Activated T-cell treated with anti-CD3 and anti-CD28 coated beads for 4 hours (primary cell): ENCODE results near the gene YWHAE.
"Not testable (repeated sequence)": the region's sequence is repeated elsewhere in the genome, so short reads cannot be mapped to it uniquely, and the experiment has no call there.

Experiments used
- DNase-seq: peaks from one replicate; pipeline ENCODE4 v3.0.0-alpha.2; 2020

The YWHAE gene

GRCh38 chr17:1412185-1413110 lies 12.4 kb upstream of the YWHAE start:
- DNase-seq: no peak

- no peak for DNase-seq
Observed at GRCh38 chr17:1402262-1402586, 2.2 kb upstream of the YWHAE start.

GRCh38 chr17:1398931-1399678 lies 917 bp downstream of the YWHAE start:
- no peak for DNase-seq

- DNase-seq: no peak
Observed at GRCh38 chr17:1398028-1398427, 2.0 kb downstream of the YWHAE start.

GRCh38 chr17:1395876-1396665 lies 4.0 kb downstream of the YWHAE start:
- DNase-seq: not testable (repeated sequence)

- DNase-seq: no peak
Observed at GRCh38 chr17:1391577-1391976, 8.4 kb downstream of the YWHAE start.

GRCh38 chr17:1390432-1391367 lies 9.3 kb downstream of the YWHAE start:
- DNase-seq: no peak

- not testable (repeated sequence) for DNase-seq
Observed at GRCh38 chr17:1387490-1388227, 12.4 kb downstream of the YWHAE start.

- DNase-seq: not testable (repeated sequence)
Observed at GRCh38 chr17:1386675-1387190, 13.3 kb downstream of the YWHAE start.

GRCh38 chr17:1386265-1386664 lies 13.8 kb downstream of the YWHAE start:
- no peak for DNase-seq

- DNase-seq: no peak
Observed at GRCh38 chr17:1385861-1386260, 14.2 kb downstream of the YWHAE start.

- DNase-seq: no peak
Observed at GRCh38 chr17:1384905-1385435, 15.1 kb downstream of the YWHAE start.

GRCh38 chr17:1379930-1380313 lies 20.1 kb downstream of the YWHAE start:
- no peak for DNase-seq

GRCh38 chr17:1379208-1379929 lies 20.7 kb downstream of the YWHAE start:
- DNase-seq: no peak

- DNase-seq: not testable (repeated sequence)
Observed at GRCh38 chr17:1378476-1378860, 21.6 kb downstream of the YWHAE start.

GRCh38 chr17:1377334-1377733 lies 22.7 kb downstream of the YWHAE start:
- no peak for DNase-seq

- DNase-seq: no peak
Observed at GRCh38 chr17:1376061-1376460, 24.0 kb downstream of the YWHAE start.

GRCh38 chr17:1375615-1376014 lies 24.4 kb downstream of the YWHAE start:
- no peak for DNase-seq

- no peak for DNase-seq
Observed at GRCh38 chr17:1374431-1375177, 25.4 kb downstream of the YWHAE start.
